H1 (cell line): ENCODE measurements around the gene DCP1A. TPM values are rescaled to one million over a fixed set of nuclear protein-coding genes. Genes with fewer than 3 reads are reported as not detected.
"Not testable (repeated sequence)": the region's sequence is repeated elsewhere in the genome, so short reads cannot be mapped to it uniquely, and the experiment has no call there.

Source experiments
- CTCF ChIA-PET: fragments of 300-600 bp; sonication (Branson Sonifier 250); formaldehyde crosslinking; loops from one replicate; lab custom pipeline; 2021; ENCODE audit not compliant: partially characterized antibody; lab: Charles Lee
- POLR2A ChIA-PET: fragments of 300-600 bp; sonication (Branson Sonifier 250); formaldehyde crosslinking; loops from one replicate; lab custom pipeline; 2021; ENCODE audit warnings: inconsistent platforms; ENCODE audit not compliant: partially characterized antibody; lab: Charles Lee
- DNase-seq, 2 experiments: peaks; one replicate each; pipeline versions ENCODE4 v3.0.0 to v3.0.0-alpha.2; 2010 to 2022; ENCODE audit warnings: low spot score in 2 of 2, low read depth in 1 of 2, mixed read lengths in 1 of 2
- FAIRE-seq: peaks from 2 replicates; lab custom pipeline; 2011; peaks lifted over from hg19 to GRCh38; lab: Jason Lieb, UNC
- H2AFZ ChIP-seq: 2 replicates; pipeline ENCODE4 v1.8.1; 2012; ENCODE audit warnings: low read length, inconsistent platforms
- H2AK5ac ChIP-seq: 2 replicates; pipeline ENCODE4 v1.6.1; 2013; ENCODE audit warnings: low read depth, low read length
- H2BK120ac ChIP-seq: replicated peaks from 2 replicates; pipeline ENCODE3; 2013; ENCODE audit warnings: low read depth, low read length, inconsistent platforms
- H2BK12ac ChIP-seq: 2 replicates; pipeline ENCODE4 v1.6.1; 2013; ENCODE audit warnings: low read depth, low read length
- H2BK15ac ChIP-seq: 2 replicates; pipeline ENCODE4 v1.6.1; 2013; ENCODE audit warnings: low read length
- H2BK20ac ChIP-seq: 2 replicates; pipeline ENCODE4 v1.6.1; 2013; ENCODE audit warnings: low read length
- H2BK5ac ChIP-seq: 2 replicates; pipeline ENCODE4 v1.6.1; 2013; ENCODE audit warnings: low read depth, low read length
- H3K14ac ChIP-seq: 2 replicates; pipeline ENCODE4 v1.6.1; 2013; ENCODE audit warnings: inconsistent platforms; ENCODE audit not compliant: insufficient read length
- H3K18ac ChIP-seq: 2 replicates; pipeline ENCODE4 v1.6.1; 2013; ENCODE audit warnings: low read length; ENCODE audit errors: extremely low read depth
- H3K23ac ChIP-seq: 2 replicates; pipeline ENCODE4 v1.6.1; 2013; ENCODE audit warnings: inconsistent platforms; ENCODE audit not compliant: insufficient read length
- H3K23me2 ChIP-seq: 2 replicates; pipeline ENCODE4 v1.6.1; 2013; ENCODE audit warnings: low read depth, low read length
- H3K27ac ChIP-seq: 2 replicates; pipeline ENCODE4 v1.6.1; 2011; ENCODE audit warnings: low read depth, low read length, inconsistent platforms
- H3K27me3 ChIP-seq, 4 experiments: replicated peaks in 1 of 4; 1 replicate in 1 of 4; 2 replicates in 3 of 4; pipeline versions ENCODE4 v1.6.1 to v1.8.1; 2011 to 2013; ENCODE audit warnings: low read length in 3 of 4, mild to moderate bottlenecking in 3 of 4, inconsistent platforms in 2 of 4, mixed read lengths in 2 of 4, moderate library complexity in 1 of 4; ENCODE audit not compliant: control insufficient read depth in 3 of 4, insufficient read depth in 3 of 4; ENCODE audit errors: extremely low read depth in 1 of 4
- H3K36me3 ChIP-seq, 4 experiments: 2 replicates each; pipeline versions ENCODE4 v1.6.1 to v1.8.1; 2011 to 2013; ENCODE audit warnings: mild to moderate bottlenecking in 4 of 4, low read length in 3 of 4, moderate library complexity in 2 of 4, control low read depth in 1 of 4, inconsistent platforms in 1 of 4; ENCODE audit not compliant: insufficient read depth in 4 of 4, control insufficient read depth in 2 of 4
- H3K4ac ChIP-seq: replicated peaks from 2 replicates; pipeline ENCODE3; 2013; ENCODE audit warnings: low read length, low read depth, mixed read lengths, inconsistent platforms; ENCODE audit not compliant: insufficient read length
- H3K4me1 ChIP-seq, 4 experiments: replicated peaks in 1 of 4; 1 replicate in 1 of 4; 2 replicates in 3 of 4; pipeline versions ENCODE4 v1.6.1 to v1.8.1; 2011 to 2013; ENCODE audit warnings: low read length in 3 of 4, inconsistent platforms in 2 of 4, mixed read lengths in 1 of 4; ENCODE audit not compliant: insufficient read depth in 4 of 4, control insufficient read depth in 3 of 4
- H3K4me2 ChIP-seq, 2 experiments: 2 replicates each; pipeline versions ENCODE4 v1.6.1 to v1.8.1; 2011 to 2013; ENCODE audit warnings: low read depth in 2 of 2, low read length in 2 of 2, control low read depth in 1 of 2, inconsistent platforms in 1 of 2, mild to moderate bottlenecking in 1 of 2; ENCODE audit not compliant: insufficient read depth in 1 of 2
- H3K4me3 ChIP-seq, 4 experiments: fragments of 200-600, 300-600 bp in 1 of 4; sonication (generic), shearing (Covaris generic), sonication (Bioruptor Twin) in 1 of 4; 2 replicates each; pipeline versions ENCODE4 v1.5.1 to v1.8.1; 2011 to 2016; ENCODE audit warnings: low read length in 4 of 4, low read depth in 3 of 4, control low read depth in 2 of 4, inconsistent platforms in 2 of 4, mild to moderate bottlenecking in 2 of 4, mixed read lengths in 1 of 4, moderate library complexity in 1 of 4; ENCODE audit not compliant: insufficient read depth in 2 of 4; ENCODE audit errors: extremely low read depth in 1 of 4
- H3K56ac ChIP-seq: replicated peaks from 2 replicates; pipeline ENCODE3; 2013; ENCODE audit warnings: low read depth, mild to moderate bottlenecking, mixed read lengths, low read length, inconsistent platforms; ENCODE audit not compliant: insufficient read length
- H3K79me1 ChIP-seq: 2 replicates; pipeline ENCODE4 v1.6.1; 2013; ENCODE audit warnings: low read depth, low read length, control low read depth
- H3K79me2 ChIP-seq, 2 experiments: 2 replicates each; pipeline versions ENCODE4 v1.6.1 to v1.8.1; 2012 to 2013; ENCODE audit warnings: low read length in 2 of 2, mild to moderate bottlenecking in 2 of 2, inconsistent platforms in 1 of 2; ENCODE audit not compliant: insufficient read depth in 2 of 2, control insufficient read depth in 1 of 2
- H3K9ac ChIP-seq, 4 experiments: replicated peaks in 1 of 4; 1 replicate in 1 of 4; 2 replicates in 3 of 4; pipeline versions ENCODE4 v1.6.1 to v1.8.1; 2011 to 2013; ENCODE audit warnings: low read depth in 3 of 4, low read length in 3 of 4, control low read depth in 2 of 4, mild to moderate bottlenecking in 2 of 4, moderate library complexity in 2 of 4, inconsistent platforms in 1 of 4; ENCODE audit errors: extremely low read depth in 1 of 4
- H3K9me3 ChIP-seq, 2 experiments: 2 replicates each; pipeline versions ENCODE4 v1.6.1 to v1.8.1; 2012 to 2013; ENCODE audit warnings: mild to moderate bottlenecking in 2 of 2, moderate library complexity in 2 of 2, control low read depth in 1 of 2, inconsistent platforms in 1 of 2, low read depth in 1 of 2, low read length in 1 of 2, mixed read lengths in 1 of 2; ENCODE audit not compliant: insufficient read depth in 2 of 2
- H4K20me1 ChIP-seq, 2 experiments: replicated peaks in 1 of 2; 2 replicates each; pipeline versions ENCODE3 to v1.8.1; 2011 to 2013; ENCODE audit warnings: inconsistent platforms in 2 of 2, low read length in 2 of 2, mild to moderate bottlenecking in 1 of 2; ENCODE audit not compliant: insufficient read depth in 2 of 2, control insufficient read depth in 1 of 2
- H4K5ac ChIP-seq: 2 replicates; pipeline ENCODE4 v1.6.1; 2013; ENCODE audit warnings: low read length, low read depth, mixed read lengths, inconsistent platforms; ENCODE audit not compliant: insufficient read length
- H4K8ac ChIP-seq: 2 replicates; pipeline ENCODE4 v1.8.0; 2013; ENCODE audit warnings: mild to moderate bottlenecking, moderate library complexity, low read length, inconsistent platforms; ENCODE audit not compliant: insufficient read depth; ENCODE audit errors: extremely low read depth
- H4K91ac ChIP-seq: replicated peaks from 2 replicates; pipeline ENCODE3; 2013; ENCODE audit warnings: low read length, mixed read lengths, inconsistent platforms; ENCODE audit not compliant: insufficient read length
- BCL11A ChIP-seq, 2 experiments: IDR thresholded peaks; one replicate each; pipeline ENCODE4 v1.6.1; 2011; ENCODE audit warnings: low read depth in 2 of 2, low read length in 2 of 2, mild to moderate bottlenecking in 2 of 2
- CHD2 ChIP-seq: IDR thresholded peaks from 2 replicates; pipeline ENCODE4 v1.6.1; 2012; ENCODE audit warnings: low read length, improper control_type of control experiment
- EGR1 ChIP-seq: IDR thresholded peaks from 2 replicates; pipeline ENCODE4 v1.6.1; 2011; ENCODE audit warnings: low read depth, low read length, borderline replicate concordance
- EZH2 ChIP-seq: fragments of 200-600 bp; sonication (generic); IDR thresholded peaks from 2 replicates; pipeline ENCODE4 v1.7.1; 2012; ENCODE audit warnings: low read depth, mild to moderate bottlenecking, moderate library complexity, low read length, inconsistent platforms; ENCODE audit not compliant: severe bottlenecking
- JUND ChIP-seq: IDR thresholded peaks from 2 replicates; pipeline ENCODE4 v1.6.1; 2011; ENCODE audit warnings: mild to moderate bottlenecking, improper control_type of control experiment, low read length
- NRF1 ChIP-seq: IDR thresholded peaks from 2 replicates; pipeline ENCODE4 v1.6.1; 2011; ENCODE audit warnings: mild to moderate bottlenecking, low read depth, low read length, improper control_type of control experiment
- RAD21 ChIP-seq, 2 experiments: IDR thresholded peaks in 1 of 2; conservative IDR thresholded peaks in 1 of 2; 2 replicates each; pipeline ENCODE4 v1.6.1; 2011; ENCODE audit warnings: low read depth in 2 of 2, low read length in 2 of 2, improper control_type of control experiment in 1 of 2, inconsistent platforms in 1 of 2, mild to moderate bottlenecking in 1 of 2, moderate library complexity in 1 of 2
- RNF2 ChIP-seq: fragments of 200-900, 300-1000 bp; sonication (generic); IDR thresholded peaks from 2 replicates; pipeline ENCODE4 v1.7.1; 2016; ENCODE audit warnings: borderline replicate concordance, low read depth, mild to moderate bottlenecking, antibody characterized with exemption, low read length; ENCODE audit not compliant: poor library complexity, severe bottlenecking; ENCODE audit errors: missing control alignments
- RXRA ChIP-seq: IDR thresholded peaks from 2 replicates; pipeline ENCODE4 v1.6.1; 2011; ENCODE audit warnings: low read depth, mild to moderate bottlenecking, low read length, moderate library complexity; ENCODE audit not compliant: insufficient read depth
- SAP30 ChIP-seq: fragments of 300-600 bp; sonication (generic); IDR thresholded peaks from 2 replicates; pipeline ENCODE4 v1.7.1; 2012; ENCODE audit warnings: low read length, moderate library complexity, mild to moderate bottlenecking, inconsistent platforms; ENCODE audit not compliant: insufficient read depth, insufficient replicate concordance
- SRF ChIP-seq: IDR thresholded peaks from 2 replicates; pipeline ENCODE4 v1.6.1; 2011; ENCODE audit warnings: mild to moderate bottlenecking, low read depth, low read length, moderate library complexity
- TBP ChIP-seq: IDR thresholded peaks from 2 replicates; pipeline ENCODE4 v1.6.1; 2011; ENCODE audit warnings: low read depth, low read length, improper control_type of control experiment
- YY1 ChIP-seq: IDR thresholded peaks from 2 replicates; pipeline ENCODE4 v1.6.1; 2011; ENCODE audit warnings: low read depth, mild to moderate bottlenecking, low read length
- WGBS, 2 experiments: shearing (Covaris generic) in 1 of 2; methylation state at CpG; one replicate each; pipeline versions ENCODE4 v1.1.6 to v1.1.7; 2013 to 2015; ENCODE audit warnings: low lambda C conversion rate in 2 of 2, mixed read lengths in 2 of 2, inconsistent platforms in 1 of 2, low coverage in 1 of 2, missing lambda C conversion rate in 1 of 2; ENCODE audit not compliant: insufficient replicate concordance in 2 of 2, insufficient coverage in 1 of 2, insufficient read length in 1 of 2; ENCODE audit errors: extremely low coverage in 1 of 2, missing lambda C conversion rate in 1 of 2; 5-methylcytosine and 5-hydroxymethylcytosine counted together
- polyA plus RNA-seq, 7 experiments: library from polyadenylated mRNA; depleted of rRNA in 3 of 7; stranded (reverse) in 5 of 7; unstranded in 2 of 7; fragments of >200 nt in 5 of 7; fragments of 200-250 nt in 2 of 7; gene quantifications; 1 replicate in 5 of 7; 2 replicates in 1 of 7; 4 replicates in 1 of 7; pipeline versions ENCODE4 v1.2.1 to v1.2.3, GENCODE V29; 2011 to 2013; ENCODE audit warnings: missing spikeins in 2 of 7, mixed read lengths in 2 of 7
- total RNA-seq: library from RNA; stranded (reverse); fragmentation: NEBNext Ultra II Directional; extraction: Animal tissue kit (Norgen Biotek cat#: 25700); gene quantifications from 2 replicates; pipeline ENCODE4 v1.2.1, GENCODE V29; 2021

DCP1A gene
- total and polyA plus RNA-seq, 2 of the 8 experiments (the other 6 are each of a cell fraction or from before 2014, with no cell fraction given): 13.2 to 15.9 TPM

DNA sequence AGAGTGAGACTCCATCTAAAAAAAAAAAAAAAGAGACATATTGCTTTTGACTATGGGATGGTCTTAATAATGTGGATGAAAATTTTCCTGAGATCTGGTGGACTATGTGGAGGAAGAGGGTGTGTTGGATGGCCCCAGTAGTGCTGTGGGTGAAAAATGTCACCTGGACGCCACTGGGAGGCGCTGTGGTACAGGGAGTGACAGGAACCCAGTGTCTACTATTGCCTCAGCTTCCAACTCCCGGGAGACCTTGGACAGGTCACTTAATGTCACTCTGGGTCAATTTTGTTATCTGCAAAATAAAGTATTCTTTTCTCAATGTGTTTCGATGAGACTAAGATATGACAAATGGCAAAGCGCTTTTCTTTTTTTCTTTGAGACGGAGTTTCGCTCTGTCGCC is 27.7 kb upstream of the DCP1A start (continued):
- TF ChIP-seq CHD2 (no peak), NRF1 (no peak), SAP30 (no peak), YY1 (0 out of 2 replicates have a peak, but pooled peaks have one; percentile 44), BCL11A (IDR thresholded peaks at IDR 0.05; ENCODE audit: low read depth in 2 of 2, low read length in 2 of 2) (no peak), RXRA (no peak), EZH2 (no peak), RAD21 (IDR thresholded peaks at IDR 0.05 in 1 of 2, conservative IDR thresholded peaks at IDR 0.05 in 1 of 2; ENCODE audit: low read depth in 2 of 2, low read length in 2 of 2) (peak; percentile 99 to 100), RNF2 (no peak), JUND (0 out of 2 replicates have a peak, but pooled peaks have one; percentile 11), EGR1 (no peak), SRF (no peak), TBP (no peak)
- TF ChIP-seq, all 59 proteins: peak for 9

DNA sequence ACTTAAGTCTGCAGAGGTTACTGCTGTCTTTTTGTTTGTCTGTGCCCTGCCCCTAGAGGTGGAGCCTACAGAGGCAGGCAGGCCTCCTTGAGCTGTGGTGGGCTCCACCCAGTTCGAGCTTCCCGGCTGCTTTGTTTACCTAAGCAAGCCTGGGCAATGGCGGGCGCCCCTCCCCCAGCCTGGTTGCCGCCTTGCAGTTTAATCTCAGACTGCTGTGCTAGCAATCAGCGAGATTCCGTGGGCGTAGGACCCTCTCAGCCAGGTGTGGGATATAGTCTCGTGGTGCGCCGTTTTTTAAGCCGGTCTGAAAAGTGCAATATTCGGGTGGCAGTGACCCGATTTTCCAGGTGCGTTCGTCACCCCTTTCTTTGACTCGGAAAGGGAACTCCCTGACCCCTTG is 23.4 kb upstream of the DCP1A start:
- H3K4me3 ChIP-seq, H3K27ac ChIP-seq, H3K79me2 ChIP-seq, FAIRE-seq, H3K36me3 ChIP-seq, H3K56ac ChIP-seq, H4K20me1 ChIP-seq, H4K5ac ChIP-seq, POLR2A ChIA-PET, H4K8ac ChIP-seq, H3K23ac ChIP-seq, H4K91ac ChIP-seq, H2BK12ac ChIP-seq, H3K23me2 ChIP-seq, H3K14ac ChIP-seq, H3K9me3 ChIP-seq, H3K27me3 ChIP-seq, H2BK15ac ChIP-seq, H3K79me1 ChIP-seq, H2BK5ac ChIP-seq, H2BK120ac ChIP-seq, H3K4ac ChIP-seq, H2BK20ac ChIP-seq, H3K18ac ChIP-seq, H2AFZ ChIP-seq, H3K4me1 ChIP-seq, H2AK5ac ChIP-seq, H3K9ac ChIP-seq: not testable (repeated sequence)
- CTCF ChIA-PET: interaction anchor here (1.2 to 2.1 kb wide), 3 partner anchors 71 to 340 kb away, joined by 3 to 5 read pairs (median 5); no protein-coding TSS in a partner anchor
- 0 out of 4 replicates have a peak overlapping the region, but pooled peaks of 1 of the 2 experiments have one; percentile 39 for H3K4me2 ChIP-seq
- whole genome bisulfite sequencing, 2 experiments: 77% methylated on average over 4 of the region's 17 CpGs; no CpG with 5 or more reads in 1 of the 2 experiments
- DNase-seq: peak in 1 of 2 experiments; percentile 62
